Activated CD8-positive, alpha-beta T cell treated with anti-CD3 and anti-CD28 coated beads, Interleukin-2, amount 10 ng/mL, durations not matched to agents 7 days and 5 days (primary cell): ENCODE results near the gene CD79A. TPM values are rescaled to one million over a fixed set of nuclear protein-coding genes. Genes with fewer than 3 reads are reported as not detected.

Source experiments
- ATAC-seq: fragments of 150-1000 bp; cut with Tn5 transposase; one replicate; pipeline ENCODE4 v1.10.0; 2021; ENCODE audit warnings: moderate library complexity
- CTCF ChIA-PET: fragments of 350-600 bp; sonication (Branson Sonifier 250); formaldehyde crosslinking; loops from one replicate; lab custom pipeline; 2021; ENCODE audit warnings: antibody characterized with exemption; lab: Charles Lee
- POLR2A ChIA-PET: fragments of 350-600 bp; sonication (Branson Sonifier 250); formaldehyde crosslinking; loops from one replicate; lab custom pipeline; 2021; ENCODE audit warnings: antibody characterized with exemption; lab: Charles Lee
- DNase-seq: peaks from one replicate; pipeline ENCODE4 v3.0.0-alpha.2; 2020
- H3K27ac Mint-ChIP-seq: one replicate; pipeline ENCODE4 v1.8.0; 2021; ENCODE audit warnings: mild to moderate bottlenecking, mixed read lengths
- H3K27me3 Mint-ChIP-seq: one replicate; pipeline ENCODE4 v1.8.0; 2021; ENCODE audit warnings: low read depth, mixed read lengths
- H3K36me3 Mint-ChIP-seq: one replicate; pipeline ENCODE4 v1.8.0; 2021; ENCODE audit warnings: low read depth, mixed read lengths
- H3K4me1 Mint-ChIP-seq: one replicate; pipeline ENCODE4 v1.8.0; 2021; ENCODE audit warnings: low read depth, mixed read lengths
- H3K4me3 Mint-ChIP-seq: one replicate; pipeline ENCODE4 v1.8.0; 2021; ENCODE audit warnings: mild to moderate bottlenecking, mixed read lengths
- H3K9me3 Mint-ChIP-seq: one replicate; pipeline ENCODE4 v1.8.0; 2022; ENCODE audit warnings: mixed read lengths; ENCODE audit not compliant: insufficient read depth
- total RNA-seq, 2 experiments: library from RNA; stranded (reverse); gene quantifications; one replicate each; pipeline ENCODE4 v1.2.3, GENCODE V29; 2021

CD79A gene
- total RNA-seq, 2 experiments from 2014 or later, result 17.4 to 21.5 TPM

DNA sequence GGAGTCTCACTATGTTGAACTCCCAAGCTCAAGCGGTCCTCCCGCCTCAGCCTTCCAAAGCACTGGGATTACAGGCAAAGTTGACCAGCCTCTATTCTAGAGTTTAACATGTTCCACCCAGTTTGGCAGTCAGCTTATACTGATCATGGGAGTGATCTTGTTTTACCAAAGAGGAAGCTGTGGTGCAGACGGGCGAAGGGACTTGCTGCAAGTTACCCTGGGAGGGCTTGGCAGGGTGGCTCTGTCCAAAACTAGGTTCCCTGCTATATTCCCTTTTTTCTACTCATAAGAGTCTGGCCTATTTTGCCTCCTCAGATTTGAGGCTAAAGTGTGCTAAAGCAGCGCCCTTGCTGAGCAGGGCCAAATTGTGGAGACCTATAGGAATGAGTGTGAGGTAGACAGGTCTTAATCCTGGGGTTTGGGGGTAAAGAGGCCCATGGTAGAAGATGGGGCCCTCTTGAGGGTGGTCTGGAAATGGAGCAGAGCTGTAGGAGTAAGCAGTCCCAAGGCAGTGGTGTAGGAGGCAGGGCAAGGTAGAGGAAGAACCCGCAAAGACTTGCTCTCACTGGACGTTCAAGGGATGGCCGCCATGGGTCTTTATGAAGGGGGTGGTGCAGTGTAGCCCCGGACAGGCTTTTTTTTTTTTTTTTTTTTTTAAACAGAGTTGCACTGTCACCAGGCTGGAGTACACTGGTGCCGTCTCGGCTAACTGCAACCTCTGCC is 13.7 kb upstream of the CD79A start:
- Mint-ChIP-seq H3K4me3 (peak overlapping the region; percentile 88), H3K27ac (peak overlapping the region; percentile 94), H3K4me1 (peaks cover 73% of the 10 kb centered on the region), H3K36me3 (peaks cover 62% of the 10 kb centered on the region), H3K9me3 (no peaks in the 10 kb centered on the region), H3K27me3 (no peaks in the 10 kb centered on the region)
- CTCF ChIA-PET, result interaction anchor here (0.7 to 3.5 kb wide), 6 partner anchors 10 to 82 kb away, joined by 4 to 34 read pairs (median 6); no protein-coding TSS in a partner anchor
- ATAC-seq (no peak), DNase-seq (no peak)
- POLR2A ChIA-PET, result interaction anchor here (1.1 to 11.9 kb wide), 4 partner anchors 8 to 82 kb away, joined by 4 to 192 read pairs (median 16); partner anchors contain the start of genes ARHGEF1 and CD79A

DNA sequence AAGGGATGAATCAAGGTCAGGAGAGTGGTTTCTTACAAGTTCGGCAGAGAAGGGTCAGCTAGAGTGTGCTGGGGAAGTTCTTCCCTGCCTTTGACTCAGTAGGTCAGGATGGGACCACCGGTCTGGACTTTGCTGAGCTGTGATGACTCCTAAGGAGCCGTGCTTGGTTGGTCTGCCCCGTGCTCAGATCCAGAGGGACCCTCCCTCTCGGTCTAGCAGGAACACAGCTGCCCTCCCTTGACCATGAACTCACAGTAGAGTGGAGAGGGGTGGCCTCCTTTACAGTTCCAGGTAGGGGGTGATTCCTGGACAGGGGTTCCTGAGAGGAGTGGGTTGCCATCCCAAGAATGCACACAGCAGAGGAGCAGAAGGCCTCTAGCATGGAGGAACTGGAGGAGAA is 12.7 kb upstream of the CD79A start:
- CTCF ChIA-PET, result interaction anchor here (3.3 to 3.5 kb wide), 2 partner anchors 9 to 21 kb away, joined by 19 to 34 read pairs; no protein-coding TSS in a partner anchor
- H3K4me3 Mint-ChIP-seq, result peak overlapping the region; percentile 4
- peaks cover 70% of the 10 kb centered on the region for H3K36me3 Mint-ChIP-seq
- ATAC-seq (no peak), DNase-seq (no peak)
- H3K27ac Mint-ChIP-seq, result peak overlapping the region; percentile 75
- no peaks in the 10 kb centered on the region for H3K27me3 Mint-ChIP-seq
- no peaks in the 10 kb centered on the region for H3K9me3 Mint-ChIP-seq
- POLR2A ChIA-PET, result interaction anchor here (1.5 to 11.9 kb wide), 4 partner anchors 10 to 65 kb away, joined by 3 to 192 read pairs (median 10); partner anchors contain the start of genes ARHGEF1 and CD79A
- H3K4me1 Mint-ChIP-seq, result peaks cover 78% of the 10 kb centered on the region

DNA sequence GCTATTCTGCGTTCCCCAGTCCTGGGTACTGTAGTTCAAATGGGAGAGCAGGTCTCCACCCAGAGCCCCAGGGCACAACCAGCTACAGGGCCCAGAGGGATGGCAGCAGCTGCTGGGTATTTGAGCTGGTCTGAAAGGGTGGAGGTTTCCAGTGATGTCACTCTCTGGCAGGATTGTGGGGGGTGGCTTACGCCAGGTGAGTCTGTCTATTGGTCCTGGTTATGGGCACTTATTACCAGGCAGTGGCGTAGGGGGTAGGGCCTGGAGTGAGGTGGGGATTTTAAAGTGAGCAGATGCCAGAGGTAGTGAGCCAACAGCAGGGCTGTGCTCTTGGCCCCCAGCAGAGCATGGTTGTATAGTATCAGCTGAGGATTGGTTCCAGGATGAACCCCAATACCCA is 10.8 kb upstream of the CD79A start:
- ChIA-PET CTCF (no interaction called here), POLR2A (interaction anchor here (0.5 to 11.9 kb wide), 2 partner anchors 20 kb away, joined by 3 to 192 read pairs; partner anchors contain the start of gene ARHGEF1)
- ATAC-seq (no peak), DNase-seq (no peak)
- no peaks in the 10 kb centered on the region for H3K27me3 Mint-ChIP-seq
- H3K9me3 Mint-ChIP-seq, result no peaks in the 10 kb centered on the region
- H3K36me3 Mint-ChIP-seq, result peaks cover 79% of the 10 kb centered on the region
- H3K4me1 Mint-ChIP-seq, result peaks cover 90% of the 10 kb centered on the region
- H3K27ac Mint-ChIP-seq, result peak overlapping the region; percentile 74
- no peak overlapping the region for H3K4me3 Mint-ChIP-seq

DNA sequence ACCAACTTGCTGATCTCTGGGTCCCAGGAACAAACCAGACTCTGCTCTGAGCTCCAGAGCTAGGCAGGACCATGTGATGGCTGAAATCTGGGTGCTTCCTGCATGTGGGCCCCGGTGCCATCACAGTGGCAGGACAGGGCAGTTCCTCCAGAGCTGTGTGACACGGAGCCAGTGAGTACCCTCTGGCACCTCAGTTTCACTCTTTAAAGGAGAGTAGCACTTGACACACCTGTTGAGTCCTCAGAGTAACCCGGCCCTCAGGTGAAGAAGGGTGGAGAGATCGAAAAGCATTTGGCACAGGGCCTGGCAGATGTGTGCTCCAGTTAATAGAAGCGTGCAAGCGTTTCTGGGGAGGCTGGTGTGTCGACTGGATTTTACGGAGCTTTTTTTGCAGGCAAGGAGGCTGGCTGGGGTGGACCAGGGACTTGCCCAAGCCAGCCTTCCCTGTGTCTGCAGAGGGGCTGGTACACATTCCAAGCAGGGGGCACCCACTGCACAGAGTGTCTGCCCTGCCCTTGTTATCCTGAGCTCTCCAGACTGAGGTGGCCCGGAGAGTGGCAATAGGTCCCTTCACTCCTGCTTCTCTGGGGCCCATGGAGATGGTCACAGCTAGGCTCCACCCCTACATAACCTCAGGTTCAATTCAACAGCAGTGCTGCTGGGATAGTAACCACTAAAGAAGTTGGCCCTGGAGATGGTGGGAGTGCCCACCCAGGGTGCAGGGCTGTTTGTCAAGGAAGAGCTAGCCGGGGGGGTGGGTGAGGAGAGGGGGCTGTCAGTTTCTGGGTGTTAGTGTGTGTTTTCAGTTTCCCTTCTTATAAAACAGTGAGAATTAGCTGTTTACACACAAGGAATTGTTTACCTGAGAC is 8.7 kb upstream of the CD79A start:
- Mint-ChIP-seq H3K27me3 (no peaks in the 10 kb centered on the region), H3K4me3 (peak overlapping the region; percentile 9), H3K27ac (peak overlapping the region; percentile 86), H3K9me3 (no peaks in the 10 kb centered on the region), H3K4me1 (peaks cover 90% of the 10 kb centered on the region), H3K36me3 (peaks cover 76% of the 10 kb centered on the region)
- ATAC-seq (no peak), DNase-seq (no peak)
- ChIA-PET CTCF (interaction anchor here (0.9 to 1.4 kb wide), 4 partner anchors 8 to 83 kb away, joined by 3 to 6 read pairs (median 4); partner anchors contain the start of gene RPS19), POLR2A (interaction anchor here (0.7 to 11.9 kb wide), 5 partner anchors 8 to 77 kb away, joined by 3 to 192 read pairs (median 4); partner anchors contain the start of genes ARHGEF1 and RPS19)

DNA sequence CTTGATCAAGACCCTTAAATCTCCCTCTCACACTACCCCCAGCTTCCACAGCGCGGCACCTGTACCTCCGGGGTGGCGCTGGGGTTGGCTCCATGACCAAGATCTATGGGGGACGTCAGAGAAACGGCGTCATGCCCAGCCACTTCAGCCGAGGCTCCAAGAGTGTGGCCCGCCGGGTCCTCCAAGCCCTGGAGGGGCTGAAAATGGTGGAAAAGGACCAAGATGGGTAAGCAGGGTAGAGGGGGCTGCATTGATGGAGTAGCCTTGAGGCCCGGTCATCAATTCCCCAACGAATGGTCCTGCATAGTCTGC is 8.1 kb upstream of the CD79A start:
- Mint-ChIP-seq H3K4me1 (peaks cover 92% of the 10 kb centered on the region), H3K36me3 (peaks cover 74% of the 10 kb centered on the region), H3K27ac (peak overlapping the region; percentile 70), H3K27me3 (no peaks in the 10 kb centered on the region), H3K9me3 (no peaks in the 10 kb centered on the region), H3K4me3 (no peak overlapping the region)
- CTCF ChIA-PET, result interaction anchor here (0.9 to 1.4 kb wide), 4 partner anchors 9 to 83 kb away, joined by 3 to 6 read pairs (median 4); partner anchors contain the start of gene RPS19
- ATAC-seq (no peak), DNase-seq (no peak)
- POLR2A ChIA-PET, result interaction anchor here (1.0 to 11.9 kb wide), 4 partner anchors 9 to 33 kb away, joined by 3 to 192 read pairs (median 8); partner anchors contain the start of genes ARHGEF1 and RPS19

DNA sequence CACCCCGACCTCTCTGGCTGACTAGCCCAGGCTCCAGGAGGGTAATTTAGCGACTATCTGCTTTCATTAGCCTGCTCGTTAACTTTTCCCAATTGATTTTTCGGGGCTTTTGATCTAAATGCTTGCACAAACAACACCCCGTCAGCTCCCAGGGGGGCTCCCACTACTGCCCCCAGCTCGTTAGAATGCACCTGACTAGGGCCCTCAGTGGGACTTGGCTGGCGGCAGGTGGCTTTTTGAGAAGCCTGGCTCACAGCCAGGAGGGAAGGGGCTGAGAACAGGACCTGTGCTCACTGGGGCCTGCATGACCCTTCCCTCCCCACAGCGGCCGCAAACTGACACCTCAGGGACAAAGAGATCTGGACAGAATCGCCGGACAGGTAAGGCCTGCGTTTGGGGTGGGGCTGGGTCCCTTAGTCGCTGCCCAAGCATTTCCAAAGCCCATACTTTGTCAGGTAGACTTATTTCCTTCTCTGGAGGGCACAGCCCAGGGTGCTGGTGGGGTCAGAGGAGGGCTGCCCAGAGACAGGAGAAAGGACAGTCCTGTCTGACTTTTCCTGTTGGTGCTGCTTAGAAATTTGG is 7.6 kb upstream of the CD79A start:
- H3K4me3 Mint-ChIP-seq, result no peak overlapping the region

DNA sequence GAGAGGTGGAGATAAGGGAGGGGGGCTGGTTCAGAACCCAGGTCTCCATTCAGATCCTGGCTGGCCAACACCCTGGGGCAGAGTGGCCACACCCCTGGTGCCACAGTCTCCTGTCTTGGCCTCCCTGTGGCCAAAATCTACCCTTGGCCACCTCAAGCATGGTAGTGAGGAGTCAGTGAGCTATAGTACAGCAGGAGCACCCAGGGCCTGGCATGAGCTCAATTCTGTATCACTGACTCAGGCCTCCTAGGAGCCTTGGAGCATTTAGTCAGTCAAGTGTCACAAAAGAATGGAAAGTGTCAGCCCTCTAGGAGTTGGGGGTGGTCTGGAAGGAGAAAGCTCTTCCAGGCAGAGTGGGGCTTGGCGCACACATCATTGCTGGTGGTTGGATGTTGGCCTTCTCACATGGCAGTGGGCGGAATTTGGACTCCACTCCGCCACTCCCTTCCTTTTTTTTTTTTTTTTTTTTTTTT is 6.6 kb upstream of the CD79A start:
- no peaks in the 10 kb centered on the region for H3K9me3 Mint-ChIP-seq
- no peak for DNase-seq
- peaks cover 65% of the 10 kb centered on the region for H3K36me3 Mint-ChIP-seq
- no peaks in the 10 kb centered on the region for H3K27me3 Mint-ChIP-seq
- POLR2A ChIA-PET, result interaction anchor here (1.5 to 9.3 kb wide), 5 partner anchors 8 to 75 kb away, joined by 3 to 241 read pairs (median 20); partner anchors contain the start of genes ARHGEF1 and RPS19
- H3K27ac Mint-ChIP-seq, result peak overlapping the region; percentile 83
- ATAC-seq, result no peak
- CTCF ChIA-PET, result interaction anchor here (2.4 to 9.1 kb wide), 3 partner anchors 11 to 88 kb away, joined by 7 to 176 read pairs (median 30); partner anchors contain the start of genes ARHGEF1, RABAC1 and RPS19
- peaks cover 89% of the 10 kb centered on the region for H3K4me1 Mint-ChIP-seq
- H3K4me3 Mint-ChIP-seq, result peak overlapping the region; percentile 16

More for the DNA sequence above, 7.6 kb upstream of the CD79A start:
- no peak for DNase-seq
- H3K27me3 Mint-ChIP-seq, result no peaks in the 10 kb centered on the region
- peaks cover 92% of the 10 kb centered on the region for H3K4me1 Mint-ChIP-seq
- ATAC-seq, result no peak
- H3K27ac Mint-ChIP-seq, result peak overlapping the region; percentile 83
- CTCF ChIA-PET, result interaction anchor here (1.2 to 2.5 kb wide), 4 partner anchors 10 to 89 kb away, joined by 3 to 30 read pairs (median 6); partner anchors contain the start of genes RABAC1 and RPS19
- H3K36me3 Mint-ChIP-seq, result peaks cover 71% of the 10 kb centered on the region
- H3K9me3 Mint-ChIP-seq, result no peaks in the 10 kb centered on the region
- POLR2A ChIA-PET, result interaction anchor here (0.7 to 11.9 kb wide), 6 partner anchors 9 to 1269 kb away, joined by 3 to 241 read pairs (median 8); partner anchors contain the start of genes ARHGEF1 and RPS19

DNA sequence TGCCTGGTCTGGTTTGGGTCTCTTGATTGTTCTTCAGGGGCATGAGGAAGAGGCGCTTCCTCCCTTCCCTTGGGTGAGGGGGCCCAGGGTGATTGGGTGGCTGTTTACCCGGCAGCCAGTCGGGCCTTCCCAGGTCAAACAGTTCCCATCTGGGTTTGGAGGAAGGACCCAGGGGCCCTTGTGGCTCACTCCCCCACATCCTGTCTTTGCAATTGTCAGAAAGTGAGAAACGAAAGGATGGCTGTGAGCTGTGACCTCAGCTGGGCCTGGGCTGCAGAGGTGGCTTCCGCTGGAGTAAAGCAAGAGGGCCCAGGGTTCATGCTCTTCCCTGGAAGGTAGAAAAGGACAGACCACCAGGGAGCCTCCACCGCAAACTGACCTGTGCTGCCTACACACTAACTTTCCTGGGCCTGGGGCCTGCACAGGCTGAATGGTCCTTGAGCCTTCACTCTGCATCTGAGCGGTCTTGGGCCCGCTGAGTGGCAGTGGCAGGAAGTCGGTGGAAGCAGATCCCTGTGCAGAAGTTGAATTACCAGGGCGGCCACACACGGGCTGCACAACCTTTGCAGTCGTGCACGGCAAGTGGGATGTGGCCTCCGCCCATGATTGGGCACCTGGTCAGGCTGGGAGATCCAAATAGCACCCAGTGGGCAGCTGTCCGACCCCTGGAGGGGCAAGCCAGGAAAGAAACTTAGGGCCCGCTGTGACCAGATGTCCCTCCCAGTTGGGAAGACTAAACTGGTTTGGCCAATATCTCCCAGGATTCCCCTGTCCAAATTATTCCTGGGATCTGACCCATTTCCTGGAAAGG is 5.3 kb upstream of the CD79A start:
- H3K4me3 Mint-ChIP-seq, result peak overlapping the region; percentile 63
- peak; percentile 63 for ATAC-seq
- H3K27ac Mint-ChIP-seq, result peak overlapping the region; percentile 94
- H3K9me3 Mint-ChIP-seq, result no peaks in the 10 kb centered on the region
- ChIA-PET POLR2A (interaction anchor here (0.8 to 9.3 kb wide), 8 partner anchors 9 to 88 kb away, joined by 3 to 241 read pairs (median 12); partner anchors contain the start of genes ARHGEF1, RABAC1 and RPS19), CTCF (interaction anchor here (1.2 to 9.1 kb wide), 11 partner anchors 8 to 87 kb away, joined by 3 to 176 read pairs (median 24); partner anchors contain the start of genes ARHGEF1, ERFL, RABAC1 and RPS19)
- no peaks in the 10 kb centered on the region for H3K27me3 Mint-ChIP-seq
- peaks cover 58% of the 10 kb centered on the region for H3K36me3 Mint-ChIP-seq
- DNase-seq, result peak; percentile 87
- H3K4me1 Mint-ChIP-seq, result peaks cover 91% of the 10 kb centered on the region

DNA sequence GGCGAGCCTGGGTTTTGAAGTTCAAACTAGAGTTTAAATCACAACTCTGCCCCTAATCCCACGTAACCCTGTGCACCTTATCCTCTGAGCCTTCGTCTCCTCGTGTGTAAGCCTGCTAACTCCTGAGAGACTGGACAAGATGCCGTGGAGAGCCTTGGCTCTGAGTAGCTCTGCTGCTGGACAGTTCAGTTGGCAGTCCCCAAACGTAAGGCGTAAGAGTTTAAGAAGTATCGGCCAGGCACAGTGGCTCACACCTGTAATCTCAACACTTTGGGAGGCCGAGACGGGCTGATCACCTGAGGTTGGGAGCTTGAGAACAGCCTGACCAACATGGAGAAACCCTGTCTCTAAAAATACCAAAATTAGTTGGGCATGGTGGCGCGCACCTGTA is 4.7 kb upstream of the CD79A start:
- peaks cover 92% of the 10 kb centered on the region for H3K4me1 Mint-ChIP-seq
- H3K4me3 Mint-ChIP-seq, result peak overlapping the region; percentile 63
- H3K27ac Mint-ChIP-seq, result peak overlapping the region; percentile 94
- no peak for ATAC-seq
- H3K9me3 Mint-ChIP-seq, result no peaks in the 10 kb centered on the region
- POLR2A ChIA-PET, result interaction anchor here (0.8 to 9.3 kb wide), 7 partner anchors 10 to 87 kb away, joined by 3 to 241 read pairs (median 8); partner anchors contain the start of genes ARHGEF1, RABAC1 and RPS19
- no peaks in the 10 kb centered on the region for H3K27me3 Mint-ChIP-seq
- H3K36me3 Mint-ChIP-seq, result peaks cover 56% of the 10 kb centered on the region
- no peak for DNase-seq
- CTCF ChIA-PET, result interaction anchor here (1.1 to 9.1 kb wide), 14 partner anchors 9 to 85 kb away, joined by 3 to 176 read pairs (median 12); partner anchors contain the start of genes ARHGEF1, ERFL, RABAC1 and RPS19
